ENCODE data around the gene PSMG2.

PSMG2 gene, protein sequence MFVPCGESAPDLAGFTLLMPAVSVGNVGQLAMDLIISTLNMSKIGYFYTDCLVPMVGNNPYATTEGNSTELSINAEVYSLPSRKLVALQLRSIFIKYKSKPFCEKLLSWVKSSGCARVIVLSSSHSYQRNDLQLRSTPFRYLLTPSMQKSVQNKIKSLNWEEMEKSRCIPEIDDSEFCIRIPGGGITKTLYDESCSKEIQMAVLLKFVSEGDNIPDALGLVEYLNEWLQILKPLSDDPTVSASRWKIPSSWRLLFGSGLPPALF
- total RNA-seq: 51.6 to 65.0 (median 57.8) reads per million in 4 experiments

DNA sequence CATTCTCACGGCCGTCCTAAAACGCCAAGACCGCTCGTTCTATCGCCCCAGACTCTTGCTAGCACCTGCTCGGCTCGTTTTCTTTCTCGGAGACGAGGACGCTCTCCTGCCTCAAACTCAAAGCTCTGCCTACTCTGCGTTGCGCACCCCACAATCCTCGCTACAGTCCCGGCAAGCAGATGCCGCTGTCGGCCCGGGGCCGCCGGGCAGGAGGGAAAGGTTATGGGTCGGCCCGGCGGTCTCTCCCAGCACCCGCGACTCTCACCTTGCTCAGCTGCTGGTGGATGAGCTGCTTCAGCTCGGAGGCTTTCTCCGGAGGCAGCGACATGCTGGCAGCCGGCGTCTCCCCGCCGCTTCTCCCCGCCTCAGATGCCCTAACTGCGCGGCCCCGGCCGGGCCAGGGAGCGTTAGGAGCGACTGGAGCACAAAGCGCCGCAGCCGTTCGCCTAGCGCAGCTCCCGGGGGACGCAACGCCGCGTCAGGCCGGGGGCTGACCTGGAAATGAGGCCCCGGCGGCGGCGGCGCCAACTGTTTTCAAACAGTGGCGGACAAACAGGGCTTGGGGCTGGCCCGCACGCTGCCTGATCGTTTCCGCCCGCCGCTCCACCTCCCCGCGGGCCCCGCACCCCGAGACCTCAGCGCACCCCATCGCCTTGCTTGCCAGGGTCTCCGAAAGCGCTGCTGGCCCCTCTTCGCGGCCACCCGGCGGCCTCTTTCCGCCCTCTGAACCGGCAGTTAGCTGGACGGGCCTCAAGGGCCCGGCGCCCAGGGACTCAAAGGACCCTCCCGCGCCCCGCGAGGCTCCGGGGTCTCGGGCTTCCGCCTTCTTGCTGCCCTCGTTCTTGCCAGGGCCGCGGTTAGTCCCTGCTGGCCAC, at the start of gene PSMG2, which contains the start of gene CEP76:
TSS of gene PSMG2 (plus strand) at position 822 of the 875 bp plus-strand sequence. CDS start 66 bp downstream, outside the sequence.
TSS of gene CEP76 (minus strand) at position 503 of the 875 bp plus-strand sequence. CDS start at position 328, 175 bp downstream.
- peak; percentile 69 for DNase-seq

DNA sequence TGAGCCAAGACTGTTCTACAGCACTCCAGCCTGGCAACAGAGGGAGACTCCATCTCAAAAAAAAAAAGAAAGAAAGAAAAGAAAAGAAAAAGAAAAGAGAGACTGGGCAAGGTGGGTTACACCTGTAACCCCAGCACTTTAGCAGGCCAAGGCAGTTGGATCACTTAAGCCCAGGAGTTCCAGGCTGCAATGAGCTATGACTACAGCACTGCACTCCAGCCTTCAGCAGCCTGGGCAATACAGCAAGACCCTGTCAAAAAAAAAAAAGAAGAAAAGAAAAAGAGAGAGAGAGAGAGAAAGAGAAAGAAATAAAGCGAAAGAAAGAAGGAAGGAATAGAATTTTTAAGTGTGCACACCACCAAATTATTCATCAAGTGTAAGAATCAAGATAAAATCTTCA, 47.9 kb upstream of the PSMG2 start:
- DNase-seq: no peak

DNA sequence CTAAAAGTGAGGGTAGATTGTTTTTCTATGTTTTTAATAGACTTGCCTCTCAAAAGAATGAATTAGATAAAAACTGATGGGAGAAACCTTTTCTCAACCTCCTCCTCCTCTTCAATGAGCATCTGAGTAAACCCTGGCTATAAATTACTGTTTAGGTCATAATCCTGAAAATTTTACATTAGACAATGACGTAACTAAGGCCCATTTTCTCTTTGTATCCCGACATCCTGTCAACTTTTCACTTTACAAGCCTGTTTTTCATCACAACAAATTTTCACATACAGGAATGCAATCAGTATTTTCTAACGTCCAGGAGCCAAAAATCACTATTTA, 46.3 kb upstream of the PSMG2 start:
- no peak for DNase-seq

DNA sequence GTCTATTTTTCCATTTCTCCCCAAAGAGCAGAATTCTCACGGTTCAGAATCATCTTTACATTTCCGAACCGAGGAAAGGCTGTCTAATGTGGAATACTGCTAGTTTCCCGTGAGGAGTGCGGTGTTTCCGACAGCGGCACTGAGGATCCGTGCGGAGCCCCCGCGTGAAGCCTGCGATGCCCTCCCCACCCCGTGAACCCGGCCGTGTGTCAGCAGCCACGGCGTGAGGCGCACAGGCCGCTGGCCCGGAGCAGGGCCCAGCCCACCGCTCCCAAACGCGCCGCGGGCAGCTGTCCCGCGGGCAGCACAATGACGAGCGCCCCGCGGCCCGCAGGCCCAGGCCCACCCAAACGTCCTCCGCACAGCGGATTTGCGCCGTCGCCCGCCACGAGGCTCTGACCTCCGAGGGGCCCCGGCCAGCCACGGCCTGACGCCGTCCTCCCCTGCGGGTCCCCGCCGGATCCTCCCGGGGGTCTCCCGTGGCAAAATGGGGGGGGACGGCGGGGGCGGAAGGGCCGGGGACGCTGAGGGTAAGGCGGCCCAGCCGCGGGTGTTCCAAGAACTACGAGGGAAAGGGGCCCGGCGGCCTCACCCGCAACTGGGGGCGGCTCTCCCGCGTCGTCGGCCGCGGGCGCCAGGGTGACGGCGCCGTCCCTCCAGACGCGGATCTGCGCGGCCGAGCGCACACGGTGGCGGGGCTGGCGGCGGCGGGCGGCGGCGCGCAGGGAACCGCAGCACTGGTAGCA, 45.7 kb upstream of the PSMG2 start:
- no peak for DNase-seq

DNA sequence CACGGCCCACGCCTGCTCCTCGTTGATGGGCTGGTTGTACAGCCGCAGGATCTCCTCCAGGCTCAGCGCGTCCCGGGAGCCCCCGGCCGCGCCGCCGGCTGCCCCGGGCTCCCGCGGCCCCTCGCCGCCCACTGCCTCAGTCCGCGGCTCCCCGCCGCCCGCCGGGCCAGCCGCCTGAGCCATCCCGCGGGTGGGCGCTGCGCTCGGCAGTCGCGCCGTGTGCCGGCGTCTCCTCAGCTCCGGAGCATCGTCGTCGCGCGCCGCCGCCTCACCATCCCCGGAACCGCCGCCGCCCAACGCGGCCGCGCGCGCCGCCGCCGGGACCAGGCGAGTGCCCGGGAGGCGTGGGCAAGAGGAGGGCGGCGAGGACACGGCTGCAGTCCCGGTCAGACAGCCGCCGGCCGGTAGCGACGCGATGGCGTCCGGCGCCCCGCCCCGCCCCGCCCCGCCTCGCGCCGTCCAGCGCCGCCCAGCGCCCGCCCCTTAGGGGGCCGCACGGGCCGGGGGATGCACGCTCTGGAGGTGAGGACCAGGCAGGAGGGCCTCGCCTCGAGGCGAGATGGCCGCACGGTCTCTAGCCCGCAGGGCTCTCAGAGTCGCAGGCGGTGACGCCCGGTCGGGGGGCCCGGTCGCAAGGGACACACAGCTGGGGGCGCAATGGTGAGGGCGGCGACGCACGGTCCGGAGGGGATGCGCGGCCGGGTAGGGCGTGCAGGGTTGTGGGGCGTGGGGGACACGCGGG, 45.0 kb upstream of the PSMG2 start, which contains the start of gene SPIRE1:
TSS of gene SPIRE1 (minus strand) at position 424 of the 742 bp plus-strand sequence. CDS start at position 183, 241 bp downstream.
- DNase-seq: no peak

DNA sequence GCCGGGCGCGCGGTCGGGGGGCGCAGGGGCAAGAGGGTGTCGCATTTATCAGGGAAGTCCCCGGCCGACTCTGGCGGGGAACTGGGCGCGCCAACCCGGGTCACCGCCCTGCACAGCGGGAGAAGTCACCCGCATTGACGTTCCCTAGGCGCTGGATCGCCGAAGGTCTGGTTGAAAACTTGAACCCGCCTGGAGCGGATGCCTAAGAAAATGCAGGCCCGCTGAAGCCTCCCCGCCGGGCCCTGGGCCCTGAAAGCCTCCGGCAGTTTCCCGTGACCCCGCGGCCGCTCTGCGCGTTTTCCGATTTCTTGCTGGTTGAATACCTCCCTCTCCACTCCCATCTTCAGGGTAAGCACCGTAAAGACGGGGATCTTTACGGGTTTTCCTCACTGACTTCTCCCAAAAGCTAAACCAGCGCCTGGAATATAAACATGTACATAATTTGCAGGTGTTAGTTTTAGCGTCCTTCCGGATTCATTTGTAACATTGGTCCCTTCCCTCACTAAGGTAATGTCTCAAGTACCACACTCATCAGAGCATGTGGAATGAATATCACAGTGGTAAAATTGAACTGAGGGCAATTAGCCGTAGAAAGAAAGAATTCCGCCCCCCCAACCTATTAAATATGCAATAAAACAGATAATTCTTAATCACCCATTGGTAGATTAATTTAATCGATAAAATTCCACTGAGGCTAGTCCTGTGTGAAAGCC, 44.3 kb upstream of the PSMG2 start:
- no peak for DNase-seq

DNA sequence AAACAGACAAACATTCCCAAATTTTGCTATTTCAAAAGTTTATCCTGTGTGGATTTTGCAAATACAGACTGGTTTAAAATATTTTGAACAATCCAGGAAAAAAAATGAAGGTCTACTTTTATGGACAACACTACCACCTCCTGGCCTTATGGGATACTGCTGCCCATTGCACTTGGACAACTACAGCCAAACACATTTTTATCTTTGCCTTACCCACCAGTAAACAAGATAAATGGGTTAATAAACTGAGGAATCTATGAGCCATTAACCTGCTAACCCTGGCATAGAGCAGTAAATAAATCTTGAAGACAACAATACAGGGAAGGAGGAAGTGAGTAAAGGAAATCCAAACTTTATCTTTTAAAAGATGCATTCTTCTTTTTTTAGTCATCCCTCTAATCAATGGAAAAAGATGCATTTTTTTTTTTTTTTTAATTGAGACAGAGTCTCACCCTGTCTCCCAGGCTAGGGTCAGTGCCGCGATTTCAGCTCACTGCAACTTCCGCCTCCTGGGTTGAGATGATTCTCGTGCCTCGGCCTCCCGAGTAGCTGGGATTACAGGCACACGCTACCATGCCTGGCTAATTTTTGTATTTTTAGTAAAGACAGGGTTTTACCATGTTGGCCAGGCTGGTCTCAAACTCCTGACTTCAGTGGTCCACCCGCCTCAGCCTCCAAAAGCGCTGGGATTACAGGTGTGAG, 42.8 kb upstream of the PSMG2 start:
- no peak for DNase-seq

DNA sequence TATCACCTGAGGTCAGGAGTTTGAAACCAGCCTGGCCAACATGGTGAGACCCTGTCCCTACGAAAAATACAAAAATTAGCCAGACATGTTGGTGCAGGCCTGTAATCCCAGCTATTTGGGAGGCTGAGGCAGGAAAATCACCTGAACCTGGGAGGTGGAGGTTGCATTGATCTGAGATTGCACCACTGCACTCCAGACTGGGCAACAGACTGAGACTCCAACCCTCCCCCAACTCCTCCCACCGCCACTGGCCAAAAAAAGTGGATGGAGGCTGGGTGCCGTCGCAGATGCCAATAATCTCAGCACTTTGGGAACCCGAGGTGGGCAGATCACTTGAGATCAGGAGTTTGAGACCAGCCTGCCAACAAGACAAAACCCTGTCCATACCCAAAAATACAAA, 34.8 kb upstream of the PSMG2 start:
- DNase-seq: no peak

DNA sequence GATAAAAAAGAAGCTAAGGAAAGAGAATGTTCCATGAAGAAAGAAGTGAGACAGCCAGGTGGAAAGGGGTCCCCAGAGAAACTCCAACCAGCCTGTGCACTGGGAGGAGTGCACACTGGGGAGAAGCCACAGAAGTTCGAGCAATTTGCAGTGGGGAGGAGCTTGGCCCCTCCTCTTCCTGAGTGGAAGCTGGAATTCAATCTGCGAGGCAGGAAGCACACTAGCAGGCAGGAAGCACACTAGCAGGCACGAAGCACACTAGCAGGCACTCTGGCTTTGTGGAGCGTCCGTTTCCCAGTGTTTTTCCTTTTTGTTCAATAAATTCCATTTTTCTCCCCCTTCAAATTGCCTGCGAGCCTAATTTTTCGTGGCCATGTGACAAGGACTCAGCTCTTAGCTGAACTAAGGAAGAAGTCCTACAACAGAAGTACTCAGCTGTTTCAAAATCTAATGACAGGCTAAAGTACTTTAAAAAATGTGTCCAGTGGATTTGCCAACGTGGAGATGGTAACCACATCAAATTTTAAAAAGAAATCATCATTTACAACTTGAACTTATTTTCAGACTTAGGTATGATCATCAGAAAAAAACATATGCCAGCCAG, 23.6 kb upstream of the PSMG2 start:
- DNase-seq: no peak

DNA sequence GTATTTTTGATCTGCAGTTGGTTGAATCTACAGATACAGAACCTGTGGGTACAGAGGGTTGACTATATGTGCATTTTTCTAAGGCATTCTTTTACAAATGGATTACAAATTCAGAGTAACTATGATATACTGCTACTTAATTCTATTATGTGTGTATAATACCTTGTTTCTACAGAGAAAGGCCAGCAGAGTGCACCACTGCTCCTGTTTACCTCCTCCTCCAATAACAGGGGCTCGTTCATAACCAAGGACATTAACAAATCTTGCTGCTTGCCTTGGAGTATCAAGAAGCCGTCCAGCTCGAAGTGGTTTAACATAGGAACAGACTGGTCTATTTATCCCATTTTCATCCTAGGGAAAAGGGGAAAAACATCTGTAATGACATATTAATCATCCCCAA, 16.7 kb upstream of the PSMG2 start:
- DNase-seq: no peak

DNA sequence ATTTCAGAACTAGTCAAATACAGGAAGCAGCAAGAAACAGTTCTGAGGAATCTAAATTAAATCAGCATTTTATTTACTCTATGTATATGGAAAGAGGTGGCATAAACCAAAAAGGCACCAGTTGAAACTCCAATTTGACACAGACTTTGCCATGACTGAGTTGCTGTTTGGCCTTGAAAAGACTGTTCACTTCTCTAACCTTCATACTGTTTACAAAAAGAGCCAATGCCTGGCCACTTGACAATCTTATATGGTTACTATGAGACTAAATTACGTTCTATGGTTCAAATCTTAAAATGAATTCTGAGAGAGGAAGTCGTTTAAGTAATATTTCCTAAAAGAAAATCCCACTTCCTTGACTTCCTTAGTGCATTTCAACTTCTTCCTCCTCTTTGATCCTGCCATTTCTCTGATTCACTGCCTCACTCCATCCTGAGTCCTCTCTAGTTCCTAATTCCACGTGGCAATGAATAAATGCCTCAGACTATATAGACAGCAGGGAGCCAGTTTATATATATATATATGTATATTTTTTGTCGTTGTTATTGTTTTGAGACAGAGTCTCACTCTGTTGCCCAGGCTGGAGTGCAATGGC, 13.5 kb upstream of the PSMG2 start:
- DNase-seq: no peak

DNA sequence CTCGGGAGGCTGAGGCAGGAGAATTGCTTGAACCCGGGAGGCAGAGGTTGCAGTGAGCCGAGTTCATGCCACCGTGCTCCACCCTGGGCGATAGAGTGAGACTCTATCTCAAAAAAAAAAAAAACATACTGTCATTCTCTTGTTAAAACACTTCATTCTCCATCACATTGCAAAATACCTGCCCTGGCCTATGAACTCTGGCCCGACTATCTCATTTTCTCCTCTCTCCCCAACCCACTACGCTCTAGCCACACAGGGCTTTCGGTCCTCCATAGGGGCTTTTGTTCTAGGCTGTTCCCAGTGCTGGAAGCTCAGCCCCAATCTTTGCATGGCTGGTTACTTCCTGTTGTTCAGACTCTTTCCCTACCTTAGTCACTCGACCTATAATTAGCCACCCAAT, 10.6 kb upstream of the PSMG2 start:
- no peak for DNase-seq

DNA sequence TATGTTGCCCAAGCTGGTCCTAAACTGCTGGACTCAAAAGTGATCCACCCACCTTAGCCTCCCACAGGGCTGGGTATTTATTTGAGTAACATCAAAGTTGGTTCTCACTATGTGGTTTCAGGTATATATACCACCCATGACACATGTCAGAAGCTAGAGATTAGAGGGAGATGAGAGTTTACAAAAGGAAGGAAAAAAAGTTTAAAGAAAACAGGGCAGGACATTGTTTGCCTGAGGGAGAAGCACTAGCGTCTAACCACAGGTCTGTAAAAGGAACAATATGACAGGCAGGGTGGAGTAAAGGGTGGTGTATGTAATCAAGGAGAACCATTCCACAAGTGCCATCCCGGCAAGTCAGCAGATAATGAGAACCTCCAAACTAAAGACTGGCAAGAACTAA, 8.8 kb upstream of the PSMG2 start:
- no peak for DNase-seq

DNA sequence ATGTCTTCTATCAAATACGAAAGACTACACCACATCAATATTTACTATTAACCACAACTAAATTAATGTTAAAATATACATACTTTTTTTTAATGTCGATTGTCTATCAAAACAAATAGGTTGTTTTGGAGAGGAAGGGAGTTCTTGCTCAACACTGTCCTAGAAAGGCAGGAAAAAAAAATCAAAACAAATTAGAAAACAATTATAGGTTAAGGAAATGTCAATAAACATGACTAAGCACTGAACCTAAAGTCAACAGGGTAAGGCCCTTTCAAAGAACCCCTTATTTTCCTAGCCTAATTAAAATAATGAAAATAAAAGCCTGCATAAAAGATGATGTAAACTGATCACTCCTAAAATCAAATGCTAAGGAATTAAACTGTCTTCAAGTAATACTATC, 3.1 kb upstream of the PSMG2 start:
- DNase-seq: no peak

DNA sequence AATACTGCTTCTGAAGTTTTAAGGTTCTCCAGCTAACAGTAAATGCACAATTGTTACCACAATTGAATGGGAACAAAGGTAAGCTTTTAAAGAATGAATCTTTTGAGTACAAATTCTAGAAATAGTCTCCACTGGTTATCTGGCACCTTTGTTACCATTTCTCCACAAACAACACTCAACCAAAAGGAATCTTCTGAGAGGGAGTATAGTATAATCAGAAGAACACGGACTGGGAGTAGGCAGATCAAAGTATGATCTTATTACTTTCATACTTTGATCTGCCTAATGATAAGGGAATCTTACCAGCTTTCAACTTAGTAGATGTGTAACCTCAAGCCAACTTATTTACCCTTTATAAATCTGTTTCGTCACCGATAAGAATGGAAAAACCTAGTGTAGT, 1.7 kb upstream of the PSMG2 start:
- DNase-seq: no peak

DNA sequence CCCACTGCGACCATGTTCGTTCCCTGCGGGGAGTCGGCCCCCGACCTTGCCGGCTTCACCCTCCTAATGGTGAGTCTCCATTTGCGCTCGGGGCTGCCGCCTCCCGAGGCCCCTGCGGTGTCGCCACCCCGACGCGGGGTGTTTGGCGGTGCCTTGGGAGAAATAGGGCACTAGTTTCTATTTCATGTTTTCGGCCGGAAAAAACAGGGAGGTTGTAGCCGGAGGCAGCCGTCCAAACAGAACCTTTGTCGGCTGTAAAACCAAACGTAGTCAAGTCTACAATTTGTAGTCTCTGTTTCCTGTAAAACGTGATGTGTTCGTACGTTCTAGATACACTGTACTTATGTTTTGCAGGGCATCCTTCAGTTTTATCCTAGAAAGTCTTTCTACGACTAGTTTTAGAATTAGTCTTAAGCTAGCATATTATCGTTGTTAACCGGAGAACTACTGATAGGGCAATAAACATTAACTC, 290 bp downstream of the PSMG2 start:
- no peak for DNase-seq

DNA sequence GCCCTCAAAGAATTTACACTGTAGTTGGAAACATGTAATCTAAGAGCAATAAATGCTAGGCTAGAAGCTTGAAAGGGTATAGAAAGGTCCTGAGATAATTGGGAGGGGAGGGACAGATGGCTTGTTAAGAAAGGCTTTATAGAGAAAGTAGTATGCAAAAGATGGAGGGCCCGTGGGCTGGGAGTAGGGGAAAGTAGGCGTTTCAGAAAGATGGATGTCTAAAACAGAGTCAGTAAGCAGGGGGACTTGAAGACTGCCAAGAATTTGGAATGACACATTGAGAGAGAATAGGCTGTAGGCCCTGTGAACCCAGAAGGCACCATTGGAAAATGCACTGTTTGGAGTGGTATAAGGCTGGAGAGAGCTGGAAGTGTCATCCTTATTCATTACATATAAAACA, 822 bp downstream of the PSMG2 start:
- no peak for DNase-seq

DNA sequence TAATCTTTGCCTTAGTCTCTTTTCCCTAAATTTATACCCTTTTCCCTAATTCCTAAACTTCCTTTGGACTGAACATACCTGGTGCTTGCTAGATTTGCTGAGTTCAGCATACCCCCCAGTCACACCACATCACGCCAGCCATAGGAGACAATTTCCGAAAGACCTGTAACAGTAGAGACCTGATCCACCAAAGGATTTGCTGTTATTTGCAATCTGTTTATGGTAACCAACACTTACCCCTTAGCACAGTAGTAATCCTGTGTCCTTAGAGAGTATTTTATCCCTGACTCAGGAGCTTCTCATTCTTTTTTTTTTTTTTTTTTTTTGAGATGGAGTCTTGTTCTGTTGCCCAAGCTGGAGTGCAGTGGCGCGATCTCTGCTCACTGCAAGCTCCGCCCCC, 8.6 kb downstream of the PSMG2 start:
- no peak for DNase-seq

DNA sequence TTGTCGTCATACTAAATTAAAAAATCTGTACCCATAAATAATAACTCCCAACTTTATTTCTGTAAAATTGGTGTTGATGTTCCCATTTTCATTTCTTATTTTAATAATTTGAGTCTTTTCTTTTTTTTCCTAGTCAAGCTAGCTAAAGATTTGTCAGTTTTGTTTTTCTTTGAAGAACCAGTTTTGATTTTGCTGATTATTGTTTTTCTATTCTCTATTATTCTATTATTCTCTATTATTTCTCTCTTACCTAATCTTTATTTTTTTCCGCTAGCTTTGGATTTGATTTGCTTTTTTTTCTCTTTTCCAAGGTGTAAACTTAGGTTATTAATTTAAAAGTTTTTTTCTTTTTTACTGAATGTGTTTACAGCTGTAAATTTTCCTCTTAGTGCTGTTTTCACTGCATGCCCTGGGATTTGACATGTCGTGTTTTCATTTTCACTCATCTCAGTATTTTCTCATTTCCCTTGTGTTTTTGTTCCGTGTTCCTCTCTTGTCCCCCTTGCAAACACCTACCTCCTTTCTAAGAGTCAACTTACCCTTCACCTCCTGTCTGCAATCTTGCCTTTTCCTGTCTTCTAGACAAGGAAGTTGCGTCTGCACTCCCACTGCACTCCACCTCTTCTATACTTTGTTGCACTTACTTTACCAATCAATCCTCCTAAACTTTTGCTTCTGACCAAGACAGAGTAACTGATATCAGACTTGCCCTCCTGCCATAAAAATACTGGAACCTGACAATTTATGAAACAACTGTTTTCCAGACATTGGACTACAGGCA, 18.8 kb downstream of the PSMG2 start:
- DNase-seq: no peak
